Measurements from ENCODE around the gene NLGN1. TPM values are rescaled to one million over a fixed set of nuclear protein-coding genes. Genes with fewer than 3 reads are reported as not detected.
"Not testable (repeated sequence)": the region's sequence is repeated elsewhere in the genome, so short reads cannot be mapped to it uniquely, and the experiment has no call there.

The NLGN1 gene
- total and polyA plus RNA-seq, 5 donors from 2014 or later = not detected

- H3K4me3 ChIP-seq (ENCODE audit: low read depth, low read length) = no peak overlapping the region
- peaks cover 2 to 22% (median 8%) of the 10 kb centered on the region in 7 donors for H3K9me3 Mint-ChIP-seq
- H3K4me1 ChIP-seq (ENCODE audit: control insufficient read depth, insufficient read depth, low read length, poor library complexity, severe bottlenecking) = no peaks in the 10 kb centered on the region
- ATAC-seq (ENCODE audit: low read depth in 2 of 2) (no peak), DNase-seq (no peak)
- no peaks in the 10 kb centered on the region for H3K27me3 ChIP-seq (ENCODE audit: control insufficient read depth, insufficient read depth, low read length)
- no peaks in the 10 kb centered on the region for H3K4me1 Mint-ChIP-seq
- no peaks in the 10 kb centered on the region for H3K36me3 Mint-ChIP-seq
- H3K27ac Mint-ChIP-seq = no peak overlapping the region
- H3K27ac ChIP-seq (ENCODE audit: insufficient read depth, low read length, poor library complexity, severe bottlenecking) = no peak overlapping the region
- H3K27me3 Mint-ChIP-seq = no peaks in the 10 kb centered on the region
- no peak overlapping the region for H3K4me3 Mint-ChIP-seq
- H3K36me3 ChIP-seq (ENCODE audit: control insufficient read depth, insufficient read depth, low read length) = no peaks in the 10 kb centered on the region
- H3K9me3 ChIP-seq (ENCODE audit: control insufficient read depth in 2 of 2, low read length in 2 of 2) = peaks cover 3 to 6% of the 10 kb centered on the region in 2 experiments
These were observed 134.1 kb downstream of the NLGN1 start for GRCh38 chr3:173531602-173532001.

- Histone ChIP-seq H3K36me3 (ENCODE audit: control insufficient read depth, insufficient read depth, low read length) (no peaks in the 10 kb centered on the region), H3K4me1 (ENCODE audit: control insufficient read depth, insufficient read depth, low read length, poor library complexity, severe bottlenecking) (no peaks in the 10 kb centered on the region), H3K9me3 (ENCODE audit: control insufficient read depth in 2 of 2, low read length in 2 of 2) (no peaks in the 10 kb centered on the region), H3K4me3 (ENCODE audit: low read depth, low read length) (no peak overlapping the region), H3K27me3 (ENCODE audit: control insufficient read depth, insufficient read depth, low read length) (no peaks in the 10 kb centered on the region), H3K27ac (ENCODE audit: insufficient read depth, low read length, poor library complexity, severe bottlenecking) (no peak overlapping the region)
- no peak for DNase-seq
- no peak for ATAC-seq (ENCODE audit: low read depth in 2 of 2)
- Mint-ChIP-seq H3K4me1 (no peaks in the 10 kb centered on the region), H3K9me3 (peaks cover 0 to 15% (median 2%) of the 10 kb centered on the region in 7 donors), H3K4me3 (no peak overlapping the region), H3K27me3 (no peaks in the 10 kb centered on the region), H3K27ac (no peak overlapping the region), H3K36me3 (no peaks in the 10 kb centered on the region)
These were observed 140.9 kb downstream of the NLGN1 start for GRCh38 chr3:173538410-173538809.

GRCh38 chr3:173545590-173545989 lies 148.0 kb downstream of the NLGN1 start:
- H3K4me1 ChIP-seq (ENCODE audit: control insufficient read depth, insufficient read depth, low read length, poor library complexity, severe bottlenecking); H3K4me3 Mint-ChIP-seq; DNase-seq; H3K27me3 Mint-ChIP-seq; H3K36me3 Mint-ChIP-seq; H3K4me1 Mint-ChIP-seq; H3K4me3 ChIP-seq (ENCODE audit: low read depth, low read length); ATAC-seq (ENCODE audit: low read depth in 2 of 2); H3K27ac Mint-ChIP-seq; H3K9me3 ChIP-seq (ENCODE audit: control insufficient read depth in 2 of 2, low read length in 2 of 2); H3K36me3 ChIP-seq (ENCODE audit: control insufficient read depth, insufficient read depth, low read length); H3K27ac ChIP-seq (ENCODE audit: insufficient read depth, low read length, poor library complexity, severe bottlenecking); H3K27me3 ChIP-seq (ENCODE audit: control insufficient read depth, insufficient read depth, low read length): not testable (repeated sequence)
- peaks cover 0 to 26% (median 5%) of the 10 kb centered on the region in 7 donors for H3K9me3 Mint-ChIP-seq

- Mint-ChIP-seq H3K27ac (no peak overlapping the region), H3K4me1 (no peaks in the 10 kb centered on the region), H3K9me3 (peaks cover 0 to 17% (median 5%) of the 10 kb centered on the region in 7 donors), H3K36me3 (no peaks in the 10 kb centered on the region), H3K27me3 (no peaks in the 10 kb centered on the region), H3K4me3 (no peak overlapping the region)
- H3K36me3 ChIP-seq (ENCODE audit: control insufficient read depth, insufficient read depth, low read length) = no peaks in the 10 kb centered on the region
- no peaks in the 10 kb centered on the region for H3K9me3 ChIP-seq (ENCODE audit: control insufficient read depth in 2 of 2, low read length in 2 of 2)
- no peaks in the 10 kb centered on the region for H3K27me3 ChIP-seq (ENCODE audit: control insufficient read depth, insufficient read depth, low read length)
- ATAC-seq (ENCODE audit: low read depth in 2 of 2) (no peak), DNase-seq (no peak)
- H3K4me1 ChIP-seq (ENCODE audit: control insufficient read depth, insufficient read depth, low read length, poor library complexity, severe bottlenecking) = no peaks in the 10 kb centered on the region
- H3K27ac ChIP-seq (ENCODE audit: insufficient read depth, low read length, poor library complexity, severe bottlenecking) = no peak overlapping the region
- no peak overlapping the region for H3K4me3 ChIP-seq (ENCODE audit: low read depth, low read length)
These were observed 149.5 kb downstream of the NLGN1 start for GRCh38 chr3:173547070-173547469.

GRCh38 chr3:173548261-173548660 lies 150.7 kb downstream of the NLGN1 start:
- Mint-ChIP-seq H3K27ac (no peak overlapping the region), H3K4me1 (no peaks in the 10 kb centered on the region), H3K36me3 (no peaks in the 10 kb centered on the region), H3K4me3 (no peak overlapping the region), H3K9me3 (peaks cover 0 to 13% (median 3%) of the 10 kb centered on the region in 7 donors), H3K27me3 (no peaks in the 10 kb centered on the region)
- H3K36me3 ChIP-seq (ENCODE audit: control insufficient read depth, insufficient read depth, low read length) = no peaks in the 10 kb centered on the region
- no peak overlapping the region for H3K4me3 ChIP-seq (ENCODE audit: low read depth, low read length)
- H3K27ac ChIP-seq (ENCODE audit: insufficient read depth, low read length, poor library complexity, severe bottlenecking) = no peak overlapping the region
- DNase-seq (no peak), ATAC-seq (ENCODE audit: low read depth in 2 of 2) (no peak)
- no peaks in the 10 kb centered on the region for H3K27me3 ChIP-seq (ENCODE audit: control insufficient read depth, insufficient read depth, low read length)
- H3K4me1 ChIP-seq (ENCODE audit: control insufficient read depth, insufficient read depth, low read length, poor library complexity, severe bottlenecking) = no peaks in the 10 kb centered on the region
- H3K9me3 ChIP-seq (ENCODE audit: control insufficient read depth in 2 of 2, low read length in 2 of 2) = no peaks in the 10 kb centered on the region

- H3K4me3 Mint-ChIP-seq = no peak overlapping the region
- H3K27me3 ChIP-seq (ENCODE audit: control insufficient read depth, insufficient read depth, low read length) = no peaks in the 10 kb centered on the region
- no peak overlapping the region for H3K4me3 ChIP-seq (ENCODE audit: low read depth, low read length)
- no peaks in the 10 kb centered on the region for H3K9me3 ChIP-seq (ENCODE audit: control insufficient read depth in 2 of 2, low read length in 2 of 2)
- no peak overlapping the region for H3K27ac ChIP-seq (ENCODE audit: insufficient read depth, low read length, poor library complexity, severe bottlenecking)
- no peak for DNase-seq
- no peaks in the 10 kb centered on the region for H3K4me1 Mint-ChIP-seq
- H3K9me3 Mint-ChIP-seq = peaks cover 0 to 12% (median 0%) of the 10 kb centered on the region in 7 donors
- H3K27ac Mint-ChIP-seq = no peak overlapping the region
- H3K4me1 ChIP-seq (ENCODE audit: control insufficient read depth, insufficient read depth, low read length, poor library complexity, severe bottlenecking) = no peaks in the 10 kb centered on the region
- H3K27me3 Mint-ChIP-seq = no peaks in the 10 kb centered on the region
- H3K36me3 ChIP-seq (ENCODE audit: control insufficient read depth, insufficient read depth, low read length) = no peaks in the 10 kb centered on the region
- H3K36me3 Mint-ChIP-seq = no peaks in the 10 kb centered on the region
- no peak for ATAC-seq (ENCODE audit: low read depth in 2 of 2)
These were observed 155.0 kb downstream of the NLGN1 start for GRCh38 chr3:173552526-173552925.

- Histone ChIP-seq H3K27ac (ENCODE audit: insufficient read depth, low read length, poor library complexity, severe bottlenecking) (no peak overlapping the region), H3K4me3 (ENCODE audit: low read depth, low read length) (no peak overlapping the region), H3K4me1 (ENCODE audit: control insufficient read depth, insufficient read depth, low read length, poor library complexity, severe bottlenecking) (no peaks in the 10 kb centered on the region), H3K27me3 (ENCODE audit: control insufficient read depth, insufficient read depth, low read length) (no peaks in the 10 kb centered on the region), H3K36me3 (ENCODE audit: control insufficient read depth, insufficient read depth, low read length) (no peaks in the 10 kb centered on the region), H3K9me3 (ENCODE audit: control insufficient read depth in 2 of 2, low read length in 2 of 2) (no peaks in the 10 kb centered on the region)
- H3K9me3 Mint-ChIP-seq = peaks cover 0 to 6% (median 3%) of the 10 kb centered on the region in 7 donors
- H3K27me3 Mint-ChIP-seq = no peaks in the 10 kb centered on the region
- H3K36me3 Mint-ChIP-seq = no peaks in the 10 kb centered on the region
- no peak overlapping the region for H3K4me3 Mint-ChIP-seq
- no peak overlapping the region for H3K27ac Mint-ChIP-seq
- DNase-seq = no peak
- no peak for ATAC-seq (ENCODE audit: low read depth in 2 of 2)
- H3K4me1 Mint-ChIP-seq = no peaks in the 10 kb centered on the region
These were observed 156.2 kb downstream of the NLGN1 start for GRCh38 chr3:173553635-173554280.

GRCh38 chr3:173556546-173556945 lies 159.0 kb downstream of the NLGN1 start:
- no peak overlapping the region for H3K27ac ChIP-seq (ENCODE audit: insufficient read depth, low read length, poor library complexity, severe bottlenecking)
- Mint-ChIP-seq H3K4me3 (no peak overlapping the region), H3K27ac (no peak overlapping the region), H3K4me1 (no peaks in the 10 kb centered on the region), H3K9me3 (peaks cover 0 to 6% (median 3%) of the 10 kb centered on the region in 7 donors), H3K36me3 (no peaks in the 10 kb centered on the region), H3K27me3 (no peaks in the 10 kb centered on the region)
- DNase-seq (no peak), ATAC-seq (ENCODE audit: low read depth in 2 of 2) (no peak)
- H3K36me3 ChIP-seq (ENCODE audit: control insufficient read depth, insufficient read depth, low read length) = no peaks in the 10 kb centered on the region
- H3K4me3 ChIP-seq (ENCODE audit: low read depth, low read length) = no peak overlapping the region
- no peaks in the 10 kb centered on the region for H3K9me3 ChIP-seq (ENCODE audit: control insufficient read depth in 2 of 2, low read length in 2 of 2)
- H3K4me1 ChIP-seq (ENCODE audit: control insufficient read depth, insufficient read depth, low read length, poor library complexity, severe bottlenecking) = no peaks in the 10 kb centered on the region
- no peaks in the 10 kb centered on the region for H3K27me3 ChIP-seq (ENCODE audit: control insufficient read depth, insufficient read depth, low read length)

Measured in CD4-positive, CD25-positive, alpha-beta regulatory T cell (primary cell).